Fibroblast of lung (primary cell): Measurements from ENCODE around the gene CCDC148. TPM values are rescaled to one million over a fixed set of nuclear protein-coding genes. Genes with fewer than 3 reads are reported as not detected.

Experiments used
- DNase-seq, 2 donors: peaks; one replicate each; pipeline versions ENCODE4 v3.0.0 to v3.0.0-alpha.2; 2010; ENCODE audit warnings: low read depth in 2 of 2
- H2AFZ ChIP-seq: 2 replicates; pipeline ENCODE4 v1.5.1; 2012; ENCODE audit warnings: low read length, control low read depth, inconsistent platforms
- H3K27ac ChIP-seq: 2 replicates; pipeline ENCODE4 v1.5.1; 2011; ENCODE audit warnings: low read length, control low read depth; ENCODE audit not compliant: insufficient read depth
- H3K27me3 ChIP-seq: 2 replicates; pipeline ENCODE4 v1.5.1; 2011; ENCODE audit warnings: mild to moderate bottlenecking, low read length; ENCODE audit not compliant: control insufficient read depth, insufficient read depth
- H3K36me3 ChIP-seq: 2 replicates; pipeline ENCODE4 v1.5.1; 2011; ENCODE audit warnings: low read length; ENCODE audit not compliant: control insufficient read depth, insufficient read depth
- H3K4me1 ChIP-seq: 2 replicates; pipeline ENCODE4 v1.5.1; 2011; ENCODE audit warnings: low read length; ENCODE audit not compliant: control insufficient read depth, insufficient read depth; ENCODE audit errors: extremely low read depth
- H3K4me2 ChIP-seq: 2 replicates; pipeline ENCODE4 v1.5.1; 2011; ENCODE audit warnings: low read length, control low read depth; ENCODE audit not compliant: insufficient read depth; ENCODE audit errors: extremely low read depth
- H3K4me3 ChIP-seq, 4 experiments: fragments of 200-600 bp in 1 of 4; sonication (generic) in 1 of 4; replicated peaks in 1 of 4; 2 replicates each; pipeline ENCODE4 v1.5.1; 2011 to 2016; ENCODE audit warnings: low read length in 4 of 4, low read depth in 3 of 4, mild to moderate bottlenecking in 3 of 4, control low read depth in 2 of 4, inconsistent platforms in 1 of 4, mixed read lengths in 1 of 4; ENCODE audit not compliant: insufficient read depth in 1 of 4; ENCODE audit errors: control extremely low read depth in 1 of 4
- H3K79me2 ChIP-seq: 2 replicates; pipeline ENCODE4 v1.5.1; 2012; ENCODE audit warnings: mild to moderate bottlenecking, low read length, inconsistent platforms; ENCODE audit not compliant: control insufficient read depth, insufficient read depth
- H3K9ac ChIP-seq: 2 replicates; pipeline ENCODE4 v1.5.1; 2011; ENCODE audit warnings: mild to moderate bottlenecking, low read length, control low read depth; ENCODE audit not compliant: insufficient read depth
- H3K9me3 ChIP-seq: 2 replicates; pipeline ENCODE4 v1.5.1; 2012; ENCODE audit warnings: low read depth, low read length; ENCODE audit not compliant: control insufficient read depth, insufficient read depth
- H4K20me1 ChIP-seq: 2 replicates; pipeline ENCODE4 v1.5.1; 2011; ENCODE audit warnings: low read length; ENCODE audit not compliant: control insufficient read depth, insufficient read depth; ENCODE audit errors: extremely low read depth
- EZH2 ChIP-seq: IDR thresholded peaks from 2 replicates; pipeline ENCODE4 v1.5.1; 2012; ENCODE audit warnings: low read length, control low read depth, mild to moderate bottlenecking; ENCODE audit errors: missing control alignments
- polyA plus RNA-seq, 2 donors: library from polyadenylated mRNA; depleted of rRNA in 1 of 2; stranded (reverse) in 1 of 2; unstranded in 1 of 2; fragments of >200 nt; gene quantifications; 2 replicates each; pipeline ENCODE4 v1.2.1, GENCODE V29; 2011 to 2012; ENCODE audit warnings: missing spikeins in 1 of 2
- total RNA-seq: library from RNA; depleted of rRNA; stranded (reverse); fragments of >200 nt; gene quantifications from 2 replicates; pipeline ENCODE4 v1.2.1, GENCODE V29; 2014
- TF ChIP-seq, protein P1 (sequence below), 2 donors: IDR thresholded peaks in 1 of 2; conservative IDR thresholded peaks in 1 of 2; 1 replicate in 1 of 2; 2 replicates in 1 of 2; pipeline ENCODE4 v1.5.1; 2011 to 2012; ENCODE audit warnings: low read length in 2 of 2, control low read depth in 1 of 2, inconsistent platforms in 1 of 2, low read depth in 1 of 2, mild to moderate bottlenecking in 1 of 2

Gene CCDC148
- total and polyA plus RNA-seq, 2 donors (not counting 1 experiment from before 2014, with no cell fraction given), result 1.2 TPM

DNA sequence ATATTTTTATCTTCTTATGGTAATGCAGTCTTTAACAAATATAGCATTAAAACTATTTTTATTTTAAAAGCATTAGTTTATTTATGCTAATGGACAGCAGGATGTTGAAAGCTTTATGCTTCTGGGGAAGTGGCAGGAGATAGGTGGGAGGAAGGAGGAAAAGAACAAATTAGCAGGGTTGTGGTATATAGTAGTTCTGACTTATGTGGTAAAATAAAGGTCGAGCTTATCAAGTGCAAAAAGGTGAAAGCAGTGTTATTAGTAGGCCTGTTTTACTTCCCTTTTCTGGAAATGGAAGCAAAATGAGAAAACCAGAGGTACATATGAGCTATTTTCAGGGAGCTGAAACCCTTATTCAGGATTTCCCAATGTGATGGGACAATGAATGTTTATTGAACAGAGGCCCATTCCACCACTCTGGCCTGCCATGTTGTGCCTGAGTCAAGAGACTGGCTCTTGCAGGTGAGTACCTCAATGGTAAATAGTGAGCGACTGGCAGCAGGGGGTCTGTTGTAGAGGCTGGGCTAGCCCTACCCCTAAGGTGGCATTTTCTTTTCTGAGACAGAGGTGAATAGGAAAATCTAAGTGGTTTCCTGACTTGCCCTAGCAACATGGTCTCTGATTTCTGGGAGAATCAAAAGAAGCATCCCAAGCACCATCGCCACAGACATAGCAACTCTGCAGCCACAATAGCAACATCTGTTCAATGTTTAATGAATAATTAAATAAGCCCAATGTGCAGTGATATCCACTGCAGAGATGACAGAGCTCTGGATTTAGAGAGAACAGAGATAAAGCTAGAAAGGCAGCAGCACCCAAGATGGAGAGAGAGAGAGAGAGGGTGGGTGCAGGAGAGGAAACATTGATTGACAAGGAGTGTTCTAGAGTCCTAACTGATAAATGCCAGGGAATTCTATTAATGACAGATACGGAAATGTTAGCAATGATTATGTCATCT is 235.2 kb downstream of the CCDC148 start:
- no peaks in the 10 kb centered on the region for H3K4me1 ChIP-seq
- H3K36me3 ChIP-seq, result no peaks in the 10 kb centered on the region
- H3K27me3 ChIP-seq, result no peaks in the 10 kb centered on the region
- H3K4me3 ChIP-seq, result no peak overlapping the region
- no peaks in the 10 kb centered on the region for H4K20me1 ChIP-seq
- no peak overlapping the region for H2AFZ ChIP-seq
- no peak overlapping the region for H3K9ac ChIP-seq
- no peaks in the 10 kb centered on the region for H3K79me2 ChIP-seq
- H3K4me2 ChIP-seq, result no peak overlapping the region
- no peak overlapping the region for H3K27ac ChIP-seq
- DNase-seq, result no peak
- TF ChIP-seq, protein P1, sequence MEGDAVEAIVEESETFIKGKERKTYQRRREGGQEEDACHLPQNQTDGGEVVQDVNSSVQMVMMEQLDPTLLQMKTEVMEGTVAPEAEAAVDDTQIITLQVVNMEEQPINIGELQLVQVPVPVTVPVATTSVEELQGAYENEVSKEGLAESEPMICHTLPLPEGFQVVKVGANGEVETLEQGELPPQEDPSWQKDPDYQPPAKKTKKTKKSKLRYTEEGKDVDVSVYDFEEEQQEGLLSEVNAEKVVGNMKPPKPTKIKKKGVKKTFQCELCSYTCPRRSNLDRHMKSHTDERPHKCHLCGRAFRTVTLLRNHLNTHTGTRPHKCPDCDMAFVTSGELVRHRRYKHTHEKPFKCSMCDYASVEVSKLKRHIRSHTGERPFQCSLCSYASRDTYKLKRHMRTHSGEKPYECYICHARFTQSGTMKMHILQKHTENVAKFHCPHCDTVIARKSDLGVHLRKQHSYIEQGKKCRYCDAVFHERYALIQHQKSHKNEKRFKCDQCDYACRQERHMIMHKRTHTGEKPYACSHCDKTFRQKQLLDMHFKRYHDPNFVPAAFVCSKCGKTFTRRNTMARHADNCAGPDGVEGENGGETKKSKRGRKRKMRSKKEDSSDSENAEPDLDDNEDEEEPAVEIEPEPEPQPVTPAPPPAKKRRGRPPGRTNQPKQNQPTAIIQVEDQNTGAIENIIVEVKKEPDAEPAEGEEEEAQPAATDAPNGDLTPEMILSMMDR (conservative IDR thresholded peaks at IDR 0.05 in 1 of 2, IDR thresholded peaks at IDR 0.05 in 1 of 2; ENCODE audit: low read depth in 1 of 2, low read length in 2 of 2), result no peak
- no peak for TF ChIP-seq EZH2
- no peaks in the 10 kb centered on the region for H3K9me3 ChIP-seq

DNA sequence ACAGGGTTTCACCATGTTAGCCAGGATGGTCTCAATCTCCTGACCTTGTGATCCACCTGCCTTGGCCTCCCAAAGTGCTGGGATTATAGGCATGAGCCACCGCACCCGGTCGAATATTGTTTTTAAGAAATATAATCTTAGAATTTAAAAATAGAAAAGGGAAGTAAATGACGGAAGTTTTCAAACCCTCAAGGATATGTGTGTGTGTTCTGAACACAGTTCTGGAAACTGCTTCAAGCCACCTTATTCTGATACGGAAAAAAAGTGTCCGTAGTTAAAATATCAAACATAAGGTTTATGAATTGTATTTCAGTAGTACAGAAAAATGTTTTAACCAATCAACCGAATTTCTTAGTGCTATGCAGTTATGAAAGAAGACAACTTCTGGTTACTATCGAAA is 239.0 kb downstream of the CCDC148 start:
- Histone ChIP-seq H3K27me3 (no peaks in the 10 kb centered on the region), H3K4me3 (no peak overlapping the region), H3K36me3 (no peaks in the 10 kb centered on the region), H3K9me3 (no peaks in the 10 kb centered on the region), H3K4me2 (no peak overlapping the region), H3K9ac (no peak overlapping the region), H4K20me1 (no peaks in the 10 kb centered on the region), H2AFZ (no peak overlapping the region), H3K4me1 (no peaks in the 10 kb centered on the region), H3K79me2 (no peaks in the 10 kb centered on the region), H3K27ac (no peak overlapping the region)
- TF ChIP-seq EZH2, result no peak
- TF ChIP-seq, protein P1 (conservative IDR thresholded peaks at IDR 0.05 in 1 of 2, IDR thresholded peaks at IDR 0.05 in 1 of 2; ENCODE audit: low read depth in 1 of 2, low read length in 2 of 2), result no peak
- no peak for DNase-seq

DNA sequence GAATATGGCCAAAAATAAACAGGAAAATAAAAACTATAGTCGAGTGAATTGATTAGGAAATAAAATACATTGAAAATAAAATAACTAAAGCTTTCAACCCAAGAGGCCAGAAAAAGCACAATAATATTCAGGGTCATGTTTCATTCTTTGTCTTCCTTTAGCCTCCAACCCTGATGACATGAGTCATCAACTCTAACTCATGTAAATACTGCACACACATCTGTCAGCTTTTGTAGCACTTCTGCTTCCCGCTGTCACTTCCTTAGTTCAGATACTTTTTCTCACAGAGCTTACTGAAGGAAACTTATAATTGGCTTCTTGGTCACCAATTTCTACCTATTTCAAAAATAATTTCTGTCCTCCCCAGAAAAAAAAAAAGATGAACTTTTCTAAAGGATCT is 242.1 kb downstream of the CCDC148 start:
- Histone ChIP-seq H3K27me3 (no peaks in the 10 kb centered on the region), H3K4me3 (no peak overlapping the region), H3K4me1 (no peaks in the 10 kb centered on the region), H3K79me2 (no peaks in the 10 kb centered on the region), H4K20me1 (no peaks in the 10 kb centered on the region), H3K9ac (no peak overlapping the region), H3K9me3 (no peaks in the 10 kb centered on the region), H3K27ac (no peak overlapping the region), H3K36me3 (no peaks in the 10 kb centered on the region), H3K4me2 (no peak overlapping the region), H2AFZ (no peak overlapping the region)
- TF ChIP-seq, protein P1 (conservative IDR thresholded peaks at IDR 0.05 in 1 of 2, IDR thresholded peaks at IDR 0.05 in 1 of 2; ENCODE audit: low read depth in 1 of 2, low read length in 2 of 2), result no peak
- no peak for TF ChIP-seq EZH2
- DNase-seq, result peak; percentile 45 to 48
